Cardiac fibroblast (primary cell): ENCODE results near the gene LCLAT1.
"Not testable (repeated sequence)": the region's sequence is repeated elsewhere in the genome, so short reads cannot be mapped to it uniquely, and the experiment has no call there.

Experiments
- DNase-seq, 2 donors: peaks; one replicate each; pipeline versions ENCODE4 v3.0.0 to v3.0.0-alpha.2; 2010; ENCODE audit warnings: low read depth in 2 of 2
- H3K4me3 ChIP-seq, 2 donors: replicated peaks in 1 of 2; 1 replicate in 1 of 2; 2 replicates in 1 of 2; pipeline ENCODE4 v1.5.1; 2011; ENCODE audit warnings: low read depth in 2 of 2, low read length in 2 of 2, mild to moderate bottlenecking in 2 of 2, moderate library complexity in 1 of 2
- CTCF ChIP-seq: IDR thresholded peaks from one replicate; pipeline ENCODE4 v1.5.1; 2011; ENCODE audit warnings: low read depth, mild to moderate bottlenecking, low read length, inconsistent platforms

The LCLAT1 gene

GRCh38 chr2:30608643-30609042 is 161.6 kb downstream of the LCLAT1 start:
- H3K4me3 ChIP-seq, result no peak overlapping the region
- no peak for TF ChIP-seq CTCF
- DNase-seq, result no peak

GRCh38 chr2:30611583-30611982 is 164.5 kb downstream of the LCLAT1 start:
- no peak for TF ChIP-seq CTCF
- DNase-seq, result peak; percentile 28 to 44

GRCh38 chr2:30612371-30612770 is 165.3 kb downstream of the LCLAT1 start:
- peak in 1 of 2 donors; percentile 25 for DNase-seq
- no peak overlapping the region for H3K4me3 ChIP-seq

More at GRCh38 chr2:30611583-30611982, 164.5 kb downstream of the LCLAT1 start:
- H3K4me3 ChIP-seq, result no peak overlapping the region

GRCh38 chr2:30613001-30613400 is 166.0 kb downstream of the LCLAT1 start:
- TF ChIP-seq CTCF, result no peak
- H3K4me3 ChIP-seq, result no peak overlapping the region
- DNase-seq, result no peak

More at GRCh38 chr2:30612371-30612770, 165.3 kb downstream of the LCLAT1 start:
- no peak for TF ChIP-seq CTCF

- not testable (repeated sequence) for H3K4me3 ChIP-seq
Observed at GRCh38 chr2:30614227-30614626, 167.2 kb downstream of the LCLAT1 start.

GRCh38 chr2:30615926-30616325 is 168.9 kb downstream of the LCLAT1 start:
- H3K4me3 ChIP-seq, result no peak overlapping the region
- no peak for DNase-seq
- no peak for TF ChIP-seq CTCF

More at GRCh38 chr2:30614227-30614626, 167.2 kb downstream of the LCLAT1 start:
- DNase-seq, result not testable (repeated sequence)

GRCh38 chr2:30620102-30620501 is 173.1 kb downstream of the LCLAT1 start:
- no peak for DNase-seq
- no peak overlapping the region for H3K4me3 ChIP-seq
- TF ChIP-seq CTCF, result no peak
